ENCODE measurements around the gene TXK. TPM values are rescaled to one million over a fixed set of nuclear protein-coding genes. Genes with fewer than 3 reads are reported as not detected.
A peak's percentile ranks its signal among the peaks of the same experiment; 100 is the strongest.

TXK gene
- total RNA-seq, 1 donor from 2014 or later = 0.20 TPM

GRCh38 chr4:48033412-48033811 is 100.6 kb downstream of the TXK start:
- ATAC-seq = no peak
- no peak for DNase-seq
- intact Hi-C loops (cut with micrococcal nuclease) = no loop called here

DNA sequence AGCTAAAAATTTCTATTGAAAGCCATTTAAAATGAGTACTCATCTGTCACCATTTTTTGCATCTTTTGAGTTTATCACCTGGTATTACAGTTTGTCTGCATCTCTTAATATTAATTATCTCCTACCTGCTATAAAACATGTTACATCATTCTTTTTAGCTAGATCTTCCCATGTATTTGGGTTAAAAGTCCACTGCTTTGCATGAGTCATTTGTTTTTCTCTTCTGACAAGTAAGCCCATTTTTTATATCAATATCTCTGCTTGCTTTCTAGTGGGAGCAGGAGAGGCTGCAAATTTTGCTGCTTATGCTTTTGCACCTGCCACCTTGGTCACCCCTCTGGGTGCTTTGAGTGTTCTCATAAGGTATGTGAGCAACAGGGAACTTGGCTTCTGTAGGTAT is 101.3 kb downstream of the TXK start:
- intact Hi-C loops (cut with micrococcal nuclease) = no loop called here
- ATAC-seq = no peak
- no peak for DNase-seq

DNA sequence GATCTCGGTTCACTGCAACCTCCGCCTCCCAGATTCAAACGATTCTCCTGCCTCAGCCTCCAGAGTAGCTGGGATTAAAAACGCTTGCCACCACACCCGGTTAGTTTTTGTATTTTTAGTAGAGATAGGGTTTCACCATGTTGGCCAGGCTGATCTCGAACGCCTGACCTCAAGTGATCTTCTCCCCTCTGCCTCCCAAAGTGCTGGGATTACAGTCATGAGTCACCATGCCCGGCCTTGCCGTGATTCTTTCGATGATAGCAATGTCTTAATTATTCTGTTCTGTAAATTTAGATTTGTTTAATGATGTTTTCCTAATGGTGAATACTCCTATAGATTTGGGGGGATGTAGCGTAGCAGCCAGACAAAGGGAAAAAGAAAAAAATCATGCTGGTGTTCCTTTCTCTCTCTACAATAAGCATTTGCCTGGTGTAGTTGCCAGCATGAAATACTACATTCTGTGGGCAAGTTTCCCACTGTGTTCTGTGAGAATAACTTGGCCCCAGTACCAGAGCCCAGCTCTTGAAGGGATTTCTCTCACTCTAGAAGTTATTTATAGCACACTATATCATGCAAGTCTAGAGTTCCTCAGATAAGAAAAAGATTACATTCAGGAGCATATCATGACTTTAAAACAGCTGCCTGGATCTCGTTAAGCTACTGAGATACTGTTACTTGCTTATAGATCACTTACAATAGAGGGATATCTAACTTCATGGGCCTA is 102.1 kb downstream of the TXK start:
- ATAC-seq (peak; percentile 99), DNase-seq (no peak)
- intact Hi-C loops (cut with micrococcal nuclease) = no loop called here

DNA sequence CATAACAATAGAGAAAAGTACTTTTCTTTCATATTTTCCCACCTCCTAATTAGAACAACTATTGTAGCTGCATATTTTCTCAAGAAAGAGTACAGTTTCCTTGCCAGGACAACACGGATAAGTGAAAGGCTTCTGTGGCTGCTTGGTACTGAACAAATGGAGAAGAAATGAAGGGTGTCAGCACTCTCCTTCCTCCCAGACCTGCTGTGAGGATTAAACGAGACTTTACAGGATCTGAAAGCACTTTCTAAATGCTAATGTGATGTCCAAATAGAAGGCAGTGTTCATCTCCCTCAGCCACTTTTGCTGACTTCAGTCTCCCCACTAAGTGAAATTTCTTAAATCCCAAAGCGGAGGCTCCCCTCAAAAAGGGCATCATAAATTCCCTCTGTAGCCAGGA is 103.6 kb downstream of the TXK start:
- intact Hi-C loops (cut with micrococcal nuclease) = no loop called here
- ATAC-seq = no peak

GRCh38 chr4:48028696-48029095 is 105.4 kb downstream of the TXK start:
- intact Hi-C loops (cut with micrococcal nuclease) = no loop called here
- ATAC-seq = no peak
- no peak for DNase-seq

More for the DNA sequence above, 103.6 kb downstream of the TXK start:
- no peak for DNase-seq

GRCh38 chr4:48027653-48028052 is 106.4 kb downstream of the TXK start:
- DNase-seq (no peak), ATAC-seq (no peak)
- intact Hi-C loops (cut with micrococcal nuclease) = no loop called here

DNA sequence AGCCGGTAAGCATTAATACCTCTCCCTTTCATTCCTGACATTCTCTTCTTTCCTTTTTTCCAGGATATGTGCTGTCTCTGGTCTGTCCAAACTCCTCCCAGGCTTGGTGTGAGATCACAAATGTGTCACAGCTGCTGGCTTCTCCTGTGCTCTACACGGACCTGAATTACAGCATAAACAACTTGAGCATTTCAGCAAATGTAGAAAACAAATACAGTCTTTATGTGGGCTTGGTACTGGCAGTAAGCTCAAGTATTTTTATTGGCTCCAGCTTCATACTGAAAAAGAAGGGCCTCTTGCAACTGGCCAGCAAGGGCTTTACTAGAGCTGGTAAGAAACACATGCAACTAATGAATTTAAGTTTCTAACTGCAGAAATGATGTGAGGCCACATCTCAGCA is 109.0 kb downstream of the TXK start:
- intact Hi-C loops (cut with micrococcal nuclease) = no loop called here
- DNase-seq (no peak), ATAC-seq (no peak)

- intact Hi-C loops (cut with micrococcal nuclease) = no loop called here
- ATAC-seq (no peak), DNase-seq (no peak)
Observed at GRCh38 chr4:48024522-48024921, 109.5 kb downstream of the TXK start.

GRCh38 chr4:48022192-48022799 is 111.8 kb downstream of the TXK start:
- no peak for DNase-seq
- intact Hi-C loops (cut with micrococcal nuclease) = no loop called here
- ATAC-seq = no peak

DNA sequence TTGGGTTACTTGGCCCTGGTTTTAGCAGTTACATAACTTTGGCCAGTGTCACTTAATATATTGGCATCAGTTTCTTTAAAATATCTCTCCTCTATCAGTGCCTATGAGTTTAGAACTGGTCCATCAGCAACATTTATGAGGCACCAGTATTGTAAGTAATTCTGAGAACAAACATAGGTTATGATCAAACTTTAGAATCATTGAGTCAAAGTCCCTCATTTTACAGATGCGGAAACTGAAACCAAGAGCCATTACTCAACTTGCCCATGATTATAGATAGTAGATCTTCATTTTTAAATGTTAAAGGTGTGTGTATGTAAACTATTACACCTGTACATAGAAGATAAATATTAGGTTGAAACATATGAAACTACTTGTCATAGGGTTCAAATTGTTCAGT is 113.0 kb downstream of the TXK start:
- DNase-seq = no peak
- intact Hi-C loops (cut with micrococcal nuclease) = no loop called here
- ATAC-seq = no peak

GRCh38 chr4:48018112-48018511 is 115.9 kb downstream of the TXK start:
- ATAC-seq (no peak), DNase-seq (no peak)
- intact Hi-C loops (cut with micrococcal nuclease) = no loop called here

GRCh38 chr4:48017108-48017571 is 116.9 kb downstream of the TXK start:
- ATAC-seq (peak; percentile 35), DNase-seq (peak; percentile 35)
- intact Hi-C loops (cut with micrococcal nuclease) = no loop called here

Other genes with a start within 250 kb of the TXK start
- gene NFXL1, start 219.7 kb downstream of the TXK start, total RNA-seq = 4.5 TPM
- not detected for gene CNGA1, start 117.6 kb downstream of the TXK start, total RNA-seq
- 0.07 TPM for gene NIPAL1, start 117.5 kb downstream of the TXK start, total RNA-seq
- gene TEC, start 135.6 kb upstream of the TXK start, total RNA-seq = 2.2 TPM
- gene SLAIN2, start 207.3 kb upstream of the TXK start, total RNA-seq = 122 TPM

Data from left ventricle myocardium superior (tissue), 1 donor.